ENCODE measurements around the gene ESRRA. TPM values are rescaled to one million over a fixed set of nuclear protein-coding genes. Genes with fewer than 3 reads are reported as not detected.

ESRRA gene
- total RNA-seq, 1 donor = 28.6 TPM

GRCh38 chr11:64292460-64293254 is 12.7 kb upstream of the ESRRA start:
- no peak for TF ChIP-seq CTCF (IDR thresholded peaks at IDR 0.05; ENCODE audit: extremely low read depth, low read depth, low read length)
- Histone ChIP-seq H2AFZ (ENCODE audit: low read length) (no peak overlapping the region), H3K4me2 (ENCODE audit: insufficient read depth, low read length) (no peak overlapping the region)

DNA sequence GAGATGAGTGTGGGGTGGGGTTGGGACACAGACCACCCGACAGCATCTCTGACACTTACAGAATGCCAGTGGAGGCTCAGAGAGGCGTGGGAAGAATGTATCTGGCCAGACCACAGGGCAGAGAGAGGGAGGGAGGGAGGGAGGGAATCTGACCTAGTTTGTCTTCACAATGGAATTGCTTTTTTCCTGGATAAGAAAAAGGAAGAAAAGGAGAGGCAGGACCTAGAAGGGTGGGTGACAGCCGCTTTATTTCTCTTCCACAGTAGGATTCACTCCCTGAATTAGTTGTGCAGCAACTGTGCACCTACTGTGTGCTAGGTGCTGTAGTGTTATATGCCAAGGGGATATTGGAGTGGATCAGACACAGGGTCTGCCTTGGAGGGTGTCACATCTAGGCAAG is 10.6 kb upstream of the ESRRA start:
- TF ChIP-seq CTCF (IDR thresholded peaks at IDR 0.05; ENCODE audit: extremely low read depth, low read depth, low read length) = no peak
- Histone ChIP-seq H3K9me3 (ENCODE audit: low read depth, low read length) (no peaks in the 10 kb centered on the region), H3K36me3 (ENCODE audit: insufficient read depth, low read length) (no peaks in the 10 kb centered on the region), H3K4me1 (ENCODE audit: insufficient read depth, low read length) (peaks cover 5% of the 10 kb centered on the region), H3K27ac (ENCODE audit: low read depth, low read length) (no peak overlapping the region), H2AFZ (ENCODE audit: low read length) (no peak overlapping the region), H3K79me2 (ENCODE audit: insufficient read depth, low read length) (no peaks in the 10 kb centered on the region), H3K4me2 (ENCODE audit: insufficient read depth, low read length) (no peak overlapping the region), H3K27me3 (ENCODE audit: insufficient read depth, low read length) (peaks cover 97% of the 10 kb centered on the region), H4K20me1 (ENCODE audit: insufficient read depth, low read length) (peaks cover 2% of the 10 kb centered on the region), H3K4me3 (ENCODE audit: insufficient read depth, low read length) (no peak overlapping the region)
- peak; percentile 94 for DNase-seq (ENCODE audit: insufficient read length, low spot score, missing footprints)

More at GRCh38 chr11:64292460-64293254, 12.7 kb upstream of the ESRRA start:
- H3K4me1 ChIP-seq (ENCODE audit: insufficient read depth, low read length) = no peaks in the 10 kb centered on the region
- H3K9me3 ChIP-seq (ENCODE audit: low read depth, low read length) = no peaks in the 10 kb centered on the region
- H3K27me3 ChIP-seq (ENCODE audit: insufficient read depth, low read length) = peaks cover 76% of the 10 kb centered on the region
- H3K4me3 ChIP-seq (ENCODE audit: insufficient read depth, low read length) = peak overlapping the region; percentile 47
- no peaks in the 10 kb centered on the region for H3K79me2 ChIP-seq (ENCODE audit: insufficient read depth, low read length)
- H3K27ac ChIP-seq (ENCODE audit: low read depth, low read length) = no peak overlapping the region
- H4K20me1 ChIP-seq (ENCODE audit: insufficient read depth, low read length) = peaks cover 2% of the 10 kb centered on the region
- peak; percentile 89 for DNase-seq (ENCODE audit: insufficient read length, low spot score, missing footprints)
- no peaks in the 10 kb centered on the region for H3K36me3 ChIP-seq (ENCODE audit: insufficient read depth, low read length)

GRCh38 chr11:64295760-64296159 is 9.6 kb upstream of the ESRRA start:
- peaks cover under 1% of the 10 kb centered on the region for H4K20me1 ChIP-seq (ENCODE audit: insufficient read depth, low read length)
- H3K4me3 ChIP-seq (ENCODE audit: insufficient read depth, low read length) = no peak overlapping the region
- DNase-seq (ENCODE audit: insufficient read length, low spot score, missing footprints) = peak; percentile 76
- no peak overlapping the region for H3K4me2 ChIP-seq (ENCODE audit: insufficient read depth, low read length)
- no peaks in the 10 kb centered on the region for H3K79me2 ChIP-seq (ENCODE audit: insufficient read depth, low read length)
- H2AFZ ChIP-seq (ENCODE audit: low read length) = no peak overlapping the region
- H3K9me3 ChIP-seq (ENCODE audit: low read depth, low read length) = no peaks in the 10 kb centered on the region
- no peak for TF ChIP-seq CTCF (IDR thresholded peaks at IDR 0.05; ENCODE audit: extremely low read depth, low read depth, low read length)
- peaks cover 97% of the 10 kb centered on the region for H3K27me3 ChIP-seq (ENCODE audit: insufficient read depth, low read length)
- no peaks in the 10 kb centered on the region for H3K36me3 ChIP-seq (ENCODE audit: insufficient read depth, low read length)
- H3K4me1 ChIP-seq (ENCODE audit: insufficient read depth, low read length) = peaks cover 6% of the 10 kb centered on the region
- no peak overlapping the region for H3K27ac ChIP-seq (ENCODE audit: low read depth, low read length)

DNA sequence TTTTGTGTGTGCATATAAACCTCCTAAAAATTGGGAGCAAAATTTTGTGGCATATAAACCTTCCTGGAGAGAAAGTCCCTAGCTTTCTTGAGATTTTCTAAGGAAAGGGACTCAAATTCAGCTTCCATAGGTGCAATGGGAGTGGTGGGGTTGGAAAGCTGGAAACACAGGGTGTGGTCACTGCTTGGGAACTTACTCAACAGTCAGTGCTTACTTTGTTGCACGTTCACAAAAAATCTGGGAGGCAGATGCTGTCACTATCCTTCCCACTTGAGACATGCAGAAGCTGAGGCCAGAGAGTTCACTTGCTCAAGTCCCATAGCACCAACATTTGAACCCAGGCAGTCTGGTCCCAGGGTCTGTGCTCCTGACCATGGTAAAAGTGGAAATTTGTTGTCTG is 9.1 kb upstream of the ESRRA start:
- Histone ChIP-seq H3K9me3 (ENCODE audit: low read depth, low read length) (no peaks in the 10 kb centered on the region), H3K4me1 (ENCODE audit: insufficient read depth, low read length) (peaks cover 6% of the 10 kb centered on the region), H3K4me2 (ENCODE audit: insufficient read depth, low read length) (no peak overlapping the region), H3K79me2 (ENCODE audit: insufficient read depth, low read length) (no peaks in the 10 kb centered on the region), H3K4me3 (ENCODE audit: insufficient read depth, low read length) (no peak overlapping the region), H4K20me1 (ENCODE audit: insufficient read depth, low read length) (no peaks in the 10 kb centered on the region), H3K27me3 (ENCODE audit: insufficient read depth, low read length) (peaks cover 94% of the 10 kb centered on the region), H2AFZ (ENCODE audit: low read length) (no peak overlapping the region), H3K27ac (ENCODE audit: low read depth, low read length) (no peak overlapping the region), H3K36me3 (ENCODE audit: insufficient read depth, low read length) (no peaks in the 10 kb centered on the region)
- DNase-seq (ENCODE audit: insufficient read length, low spot score, missing footprints) = peak; percentile 67
- no peak for TF ChIP-seq CTCF (IDR thresholded peaks at IDR 0.05; ENCODE audit: extremely low read depth, low read depth, low read length)

All from osteoblast (primary cell).